SK-N-SH treated with all-trans-retinoic acid at 6 μM for 48 hours (cell line): Measurements from ENCODE around the gene GNPTG.

ENCODE experiments used
- ARNTL ChIP-seq: fragments of 450-650 bp; formaldehyde crosslinking; IDR thresholded peaks from 2 replicates; pipeline ENCODE4 v1.5.0; 2020; ENCODE audit warnings: low read depth, mild to moderate bottlenecking, moderate library complexity, borderline replicate concordance
- CSDC2 ChIP-seq: fragments of 250-450 bp; sonication (Bioruptor Pico); IDR thresholded peaks from 2 replicates; pipeline ENCODE4 v1.5.0; 2020; ENCODE audit warnings: mild to moderate bottlenecking, moderate library complexity
- ISL1 ChIP-seq: fragments of 250-450 bp; sonication (Bioruptor Pico); IDR thresholded peaks from 2 replicates; pipeline ENCODE4 v2.1.2; 2022; ENCODE audit warnings: mild to moderate bottlenecking, moderate library complexity
- RARB ChIP-seq: fragments of 250-450 bp; sonication (Bioruptor Pico); IDR thresholded peaks from 2 replicates; pipeline ENCODE4 v1.8.0; 2021; ENCODE audit warnings: mild to moderate bottlenecking, moderate library complexity
- SNAI2 ChIP-seq: fragments of 250-450 bp; sonication (Bioruptor Pico); IDR thresholded peaks from 2 replicates; pipeline ENCODE4 v1.5.0; 2020; ENCODE audit warnings: mild to moderate bottlenecking, moderate library complexity
- ZC3H10 ChIP-seq: fragments of 250-450 bp; sonication (Bioruptor Pico); IDR thresholded peaks from 2 replicates; pipeline ENCODE4 v1.5.1; 2021; ENCODE audit warnings: mild to moderate bottlenecking, moderate library complexity
- ZFP3 ChIP-seq: fragments of 250-450 bp; sonication (Bioruptor Pico); IDR thresholded peaks from 2 replicates; pipeline ENCODE4 v1.5.0; 2020; ENCODE audit warnings: mild to moderate bottlenecking, moderate library complexity
- ZFP30 ChIP-seq: fragments of 450-650 bp; formaldehyde crosslinking; IDR thresholded peaks from 2 replicates; pipeline ENCODE4 v1.5.0; 2022; ENCODE audit warnings: mild to moderate bottlenecking, moderate library complexity
- ZNF565 ChIP-seq: fragments of 450-650 bp; formaldehyde crosslinking; conservative IDR thresholded peaks from 2 replicates; pipeline ENCODE4 v1.5.0; 2020; ENCODE audit warnings: low read depth, mild to moderate bottlenecking, moderate library complexity
- ZNF70 ChIP-seq: fragments of 450-650 bp; formaldehyde crosslinking; IDR thresholded peaks from 2 replicates; pipeline ENCODE4 v1.5.0; 2020; ENCODE audit warnings: mild to moderate bottlenecking, moderate library complexity
- TF ChIP-seq, protein P1 (sequence below): fragments of 250-450 bp; sonication (Bioruptor Pico); IDR thresholded peaks from 2 replicates; pipeline ENCODE4 v1.5.0; 2020; ENCODE audit warnings: mild to moderate bottlenecking, moderate library complexity
- TF ChIP-seq, protein P2 (sequence below): fragments of 250-450 bp; sonication (Bioruptor Pico); IDR thresholded peaks from 2 replicates; pipeline ENCODE4 v1.8.0; 2020; ENCODE audit warnings: mild to moderate bottlenecking, moderate library complexity, borderline replicate concordance
- TF ChIP-seq, protein P3 (sequence below): fragments of 250-450 bp; sonication (Bioruptor Pico); IDR thresholded peaks from 2 replicates; pipeline ENCODE4 v1.5.1; 2021; ENCODE audit warnings: mild to moderate bottlenecking, moderate library complexity

DNA sequence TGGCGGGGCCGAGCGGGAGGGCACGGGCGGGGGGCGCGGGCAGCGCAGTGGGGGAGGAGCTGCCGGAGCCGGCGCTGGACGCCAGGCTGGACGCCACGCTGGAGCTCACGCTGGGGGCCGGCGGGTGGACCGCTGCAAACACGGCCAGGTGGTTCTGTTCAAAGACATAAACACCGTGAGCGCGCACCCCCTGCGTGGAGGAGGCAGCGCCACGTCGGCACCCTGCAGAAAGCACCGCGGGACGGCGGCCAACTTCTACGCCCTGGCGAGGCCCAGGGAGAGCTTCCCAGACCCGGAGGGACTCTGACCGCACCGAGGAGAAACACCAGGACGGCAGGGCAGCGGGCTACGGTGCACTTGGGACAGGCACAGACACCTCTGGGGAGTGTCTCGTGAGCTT, 33.5 kb downstream of the GNPTG start:
- TF ChIP-seq SNAI2 (CRISPR knock-in tag) (no peak), RARB (CRISPR knock-in tag) (no peak), ZFP3 (CRISPR knock-in tag) (no peak), ISL1 (CRISPR knock-in tag) (no peak), CSDC2 (CRISPR knock-in tag) (no peak), ZFP30 (CRISPR knock-in tag) (no peak), ARNTL (CRISPR knock-in tag) (no peak), ZNF565 (CRISPR knock-in tag) (no peak), ZC3H10 (CRISPR knock-in tag) (no peak), ZNF70 (CRISPR knock-in tag) (no peak)
- TF ChIP-seq, protein P1, sequence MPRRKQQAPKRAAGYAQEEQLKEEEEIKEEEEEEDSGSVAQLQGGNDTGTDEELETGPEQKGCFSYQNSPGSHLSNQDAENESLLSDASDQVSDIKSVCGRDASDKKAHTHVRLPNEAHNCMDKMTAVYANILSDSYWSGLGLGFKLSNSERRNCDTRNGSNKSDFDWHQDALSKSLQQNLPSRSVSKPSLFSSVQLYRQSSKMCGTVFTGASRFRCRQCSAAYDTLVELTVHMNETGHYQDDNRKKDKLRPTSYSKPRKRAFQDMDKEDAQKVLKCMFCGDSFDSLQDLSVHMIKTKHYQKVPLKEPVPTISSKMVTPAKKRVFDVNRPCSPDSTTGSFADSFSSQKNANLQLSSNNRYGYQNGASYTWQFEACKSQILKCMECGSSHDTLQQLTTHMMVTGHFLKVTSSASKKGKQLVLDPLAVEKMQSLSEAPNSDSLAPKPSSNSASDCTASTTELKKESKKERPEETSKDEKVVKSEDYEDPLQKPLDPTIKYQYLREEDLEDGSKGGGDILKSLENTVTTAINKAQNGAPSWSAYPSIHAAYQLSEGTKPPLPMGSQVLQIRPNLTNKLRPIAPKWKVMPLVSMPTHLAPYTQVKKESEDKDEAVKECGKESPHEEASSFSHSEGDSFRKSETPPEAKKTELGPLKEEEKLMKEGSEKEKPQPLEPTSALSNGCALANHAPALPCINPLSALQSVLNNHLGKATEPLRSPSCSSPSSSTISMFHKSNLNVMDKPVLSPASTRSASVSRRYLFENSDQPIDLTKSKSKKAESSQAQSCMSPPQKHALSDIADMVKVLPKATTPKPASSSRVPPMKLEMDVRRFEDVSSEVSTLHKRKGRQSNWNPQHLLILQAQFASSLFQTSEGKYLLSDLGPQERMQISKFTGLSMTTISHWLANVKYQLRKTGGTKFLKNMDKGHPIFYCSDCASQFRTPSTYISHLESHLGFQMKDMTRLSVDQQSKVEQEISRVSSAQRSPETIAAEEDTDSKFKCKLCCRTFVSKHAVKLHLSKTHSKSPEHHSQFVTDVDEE = no peak
- TF ChIP-seq, protein P2, sequence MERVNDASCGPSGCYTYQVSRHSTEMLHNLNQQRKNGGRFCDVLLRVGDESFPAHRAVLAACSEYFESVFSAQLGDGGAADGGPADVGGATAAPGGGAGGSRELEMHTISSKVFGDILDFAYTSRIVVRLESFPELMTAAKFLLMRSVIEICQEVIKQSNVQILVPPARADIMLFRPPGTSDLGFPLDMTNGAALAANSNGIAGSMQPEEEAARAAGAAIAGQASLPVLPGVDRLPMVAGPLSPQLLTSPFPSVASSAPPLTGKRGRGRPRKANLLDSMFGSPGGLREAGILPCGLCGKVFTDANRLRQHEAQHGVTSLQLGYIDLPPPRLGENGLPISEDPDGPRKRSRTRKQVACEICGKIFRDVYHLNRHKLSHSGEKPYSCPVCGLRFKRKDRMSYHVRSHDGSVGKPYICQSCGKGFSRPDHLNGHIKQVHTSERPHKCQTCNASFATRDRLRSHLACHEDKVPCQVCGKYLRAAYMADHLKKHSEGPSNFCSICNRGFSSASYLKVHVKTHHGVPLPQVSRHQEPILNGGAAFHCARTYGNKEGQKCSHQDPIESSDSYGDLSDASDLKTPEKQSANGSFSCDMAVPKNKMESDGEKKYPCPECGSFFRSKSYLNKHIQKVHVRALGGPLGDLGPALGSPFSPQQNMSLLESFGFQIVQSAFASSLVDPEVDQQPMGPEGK (CRISPR knock-in tag) = no peak
- TF ChIP-seq, protein P3, sequence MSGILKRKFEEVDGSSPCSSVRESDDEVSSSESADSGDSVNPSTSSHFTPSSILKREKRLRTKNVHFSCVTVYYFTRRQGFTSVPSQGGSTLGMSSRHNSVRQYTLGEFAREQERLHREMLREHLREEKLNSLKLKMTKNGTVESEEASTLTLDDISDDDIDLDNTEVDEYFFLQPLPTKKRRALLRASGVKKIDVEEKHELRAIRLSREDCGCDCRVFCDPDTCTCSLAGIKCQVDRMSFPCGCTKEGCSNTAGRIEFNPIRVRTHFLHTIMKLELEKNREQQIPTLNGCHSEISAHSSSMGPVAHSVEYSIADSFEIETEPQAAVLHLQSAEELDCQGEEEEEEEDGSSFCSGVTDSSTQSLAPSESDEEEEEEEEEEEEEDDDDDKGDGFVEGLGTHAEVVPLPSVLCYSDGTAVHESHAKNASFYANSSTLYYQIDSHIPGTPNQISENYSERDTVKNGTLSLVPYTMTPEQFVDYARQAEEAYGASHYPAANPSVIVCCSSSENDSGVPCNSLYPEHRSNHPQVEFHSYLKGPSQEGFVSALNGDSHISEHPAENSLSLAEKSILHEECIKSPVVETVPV (CRISPR knock-in tag) = no peak
